Neural cell (in vitro differentiated cells): ENCODE measurements around the gene MARS1. TPM values are rescaled to one million over a fixed set of nuclear protein-coding genes. Genes with fewer than 3 reads are reported as not detected.

Experiments
- H2AFZ ChIP-seq: fragments of 200-600, 300-800 bp; sonication (generic), shearing (Covaris generic); 2 replicates; pipeline ENCODE4 v1.6.0; 2014; ENCODE audit warnings: low read depth, mild to moderate bottlenecking, antibody characterized with exemption, low read length, moderate library complexity
- H3F3A ChIP-seq: fragments of 200-600 bp; shearing (Covaris generic); 2 replicates; pipeline ENCODE4 v1.6.1; 2016; ENCODE audit warnings: mild to moderate bottlenecking, moderate library complexity, mixed read lengths, antibody characterized with exemption, low read length; ENCODE audit not compliant: insufficient read depth, poor library complexity, severe bottlenecking
- H3K27ac ChIP-seq: fragments of 200-600, 300-800 bp; sonication (generic), shearing (Covaris generic); 2 replicates; pipeline ENCODE4 v1.5.1; 2014; ENCODE audit warnings: mild to moderate bottlenecking, low read length, moderate library complexity
- H3K27me3 ChIP-seq: fragments of 300-800, 200-600 bp; sonication (generic), shearing (Covaris generic); 2 replicates; pipeline ENCODE4 v1.6.0; 2014; ENCODE audit warnings: mild to moderate bottlenecking, low read depth, low read length, moderate library complexity; ENCODE audit not compliant: insufficient read depth
- H3K36me3 ChIP-seq: fragments of 300-800, 200-600 bp; sonication (generic), shearing (Covaris generic); 2 replicates; pipeline ENCODE4 v1.5.1; 2014; ENCODE audit warnings: mild to moderate bottlenecking, antibody characterized with exemption, low read length, moderate library complexity; ENCODE audit not compliant: insufficient read depth
- H3K4me2 ChIP-seq: fragments of 300-800, 200-600 bp; sonication (generic), shearing (Covaris generic); 2 replicates; pipeline ENCODE4 v1.6.0; 2014; ENCODE audit warnings: mild to moderate bottlenecking, low read length
- H3K4me3 ChIP-seq: fragments of 300-800, 200-600 bp; sonication (generic), shearing (Covaris generic); 2 replicates; pipeline ENCODE4 v1.5.1; 2014; ENCODE audit warnings: mild to moderate bottlenecking, low read length, moderate library complexity
- H3K79me2 ChIP-seq: fragments of 200-600 bp; shearing (Covaris generic); replicated peaks from 2 replicates; pipeline ENCODE4 v1.6.0; 2014; ENCODE audit warnings: mild to moderate bottlenecking, low read length, moderate library complexity; ENCODE audit not compliant: insufficient read depth
- H3K9ac ChIP-seq: fragments of 300-800, 200-600 bp; sonication (generic), shearing (Covaris generic); 2 replicates; pipeline ENCODE4 v1.6.1; 2016; ENCODE audit warnings: mild to moderate bottlenecking, low read length, mixed read lengths
- H3K9me2 ChIP-seq: fragments of 200-600 bp; shearing (Covaris generic); 2 replicates; pipeline ENCODE4 v1.6.1; 2016; ENCODE audit warnings: mild to moderate bottlenecking, low read length, mixed read lengths; ENCODE audit not compliant: insufficient read depth
- H3K9me3 ChIP-seq: fragments of 200-600, 300-800 bp; sonication (generic), shearing (Covaris generic); 2 replicates; pipeline ENCODE4 v1.6.1; 2016; ENCODE audit warnings: mild to moderate bottlenecking, mixed run types, low read length, moderate library complexity, mixed read lengths
- H4K20me1 ChIP-seq: fragments of 200-600 bp; shearing (Covaris generic); 2 replicates; pipeline ENCODE4 v1.6.1; 2016; ENCODE audit warnings: mild to moderate bottlenecking, mixed run types; ENCODE audit not compliant: insufficient read depth
- EP300 ChIP-seq: fragments of 450-650 bp; conservative IDR thresholded peaks from 2 replicates; pipeline ENCODE4 v1.6.1; 2014; ENCODE audit warnings: antibody characterized with exemption, mild to moderate bottlenecking, moderate library complexity; ENCODE audit not compliant: poor library complexity, severe bottlenecking
- EZH2 ChIP-seq: fragments of 200-600, 300-800 bp; shearing (Covaris generic), sonication (generic); IDR thresholded peaks from 2 replicates; pipeline ENCODE4 v1.6.1; 2014; ENCODE audit warnings: antibody characterized with exemption, low read length, borderline replicate concordance, mild to moderate bottlenecking; ENCODE audit not compliant: insufficient read depth, poor library complexity, severe bottlenecking
- MXI1 ChIP-seq: fragments of 450-650 bp; conservative IDR thresholded peaks from 2 replicates; pipeline ENCODE4 v1.6.1; 2014; ENCODE audit warnings: antibody characterized with exemption, mild to moderate bottlenecking; ENCODE audit not compliant: poor library complexity, severe bottlenecking
- POLR2AphosphoS5 ChIP-seq: IDR thresholded peaks from 2 replicates; pipeline ENCODE4 v1.6.1; 2012
- RAD21 ChIP-seq: fragments of 450-650 bp; conservative IDR thresholded peaks from 2 replicates; pipeline ENCODE4 v1.6.1; 2014; ENCODE audit warnings: antibody characterized with exemption, mild to moderate bottlenecking, moderate library complexity
- SMC3 ChIP-seq: fragments of 450-650 bp; conservative IDR thresholded peaks from 2 replicates; pipeline ENCODE4 v1.6.1; 2014; ENCODE audit warnings: antibody characterized with exemption, mild to moderate bottlenecking, moderate library complexity; ENCODE audit not compliant: poor library complexity
- TAF1 ChIP-seq: IDR thresholded peaks from 2 replicates; pipeline ENCODE4 v1.6.1; 2012; ENCODE audit warnings: low read depth
- polyA plus RNA-seq: library from polyadenylated mRNA; depleted of rRNA; stranded (reverse); fragments of >200 nt; gene quantifications from 2 replicates; pipeline ENCODE4 v1.2.3, GENCODE V29; 2014
- TF ChIP-seq, protein P1 (sequence below): fragments of 450-650 bp; IDR thresholded peaks from 2 replicates; pipeline ENCODE4 v1.5.1; 2014; ENCODE audit warnings: antibody characterized with exemption, mild to moderate bottlenecking, moderate library complexity; ENCODE audit not compliant: poor library complexity, severe bottlenecking
- TF ChIP-seq, protein P2 (sequence below): IDR thresholded peaks from 2 replicates; pipeline ENCODE4 v1.6.1; 2012; ENCODE audit warnings: borderline replicate concordance

The MARS1 gene
- polyA plus RNA-seq, 1 donor from 2014 or later = 321 TPM

- Histone ChIP-seq H3K9me3 (no peaks in the 10 kb centered on the region), H3F3A (no peaks in the 10 kb centered on the region), H3K9ac (no peak overlapping the region), H3K4me2 (no peak overlapping the region), H3K79me2 (no peaks in the 10 kb centered on the region), H3K27me3 (no peaks in the 10 kb centered on the region), H3K9me2 (no peaks in the 10 kb centered on the region), H3K4me3 (no peak overlapping the region), H2AFZ (no peak overlapping the region), H4K20me1 (no peaks in the 10 kb centered on the region), H3K27ac (no peak overlapping the region), H3K36me3 (no peaks in the 10 kb centered on the region)
- TF ChIP-seq POLR2AphosphoS5 = no peak
- no peak for TF ChIP-seq SMC3
- no peak for TF ChIP-seq EZH2
Measured at GRCh38 chr12:57533108-57533507, 45.2 kb downstream of the MARS1 start.

DNA sequence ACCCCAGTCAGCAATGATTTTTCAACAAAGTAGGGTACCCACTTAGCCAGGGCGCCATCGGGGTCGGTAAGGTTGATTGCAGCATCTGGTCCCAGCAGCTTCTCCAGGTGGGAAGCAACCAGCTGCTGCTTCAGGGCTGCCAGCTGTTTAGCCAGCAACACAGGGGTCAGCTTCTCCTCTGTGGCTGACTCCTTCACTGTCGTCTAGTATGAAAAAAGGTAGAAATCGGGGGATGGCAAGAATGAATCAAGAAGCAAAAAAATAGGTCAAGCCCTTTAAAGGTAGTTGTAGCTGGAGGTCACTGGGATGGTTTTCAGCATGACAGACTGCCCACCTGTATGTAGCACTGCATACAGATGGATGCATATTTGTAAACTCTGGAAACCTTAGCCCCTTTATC, 46.4 kb downstream of the MARS1 start:
- H3K79me2 ChIP-seq = no peaks in the 10 kb centered on the region

DNA sequence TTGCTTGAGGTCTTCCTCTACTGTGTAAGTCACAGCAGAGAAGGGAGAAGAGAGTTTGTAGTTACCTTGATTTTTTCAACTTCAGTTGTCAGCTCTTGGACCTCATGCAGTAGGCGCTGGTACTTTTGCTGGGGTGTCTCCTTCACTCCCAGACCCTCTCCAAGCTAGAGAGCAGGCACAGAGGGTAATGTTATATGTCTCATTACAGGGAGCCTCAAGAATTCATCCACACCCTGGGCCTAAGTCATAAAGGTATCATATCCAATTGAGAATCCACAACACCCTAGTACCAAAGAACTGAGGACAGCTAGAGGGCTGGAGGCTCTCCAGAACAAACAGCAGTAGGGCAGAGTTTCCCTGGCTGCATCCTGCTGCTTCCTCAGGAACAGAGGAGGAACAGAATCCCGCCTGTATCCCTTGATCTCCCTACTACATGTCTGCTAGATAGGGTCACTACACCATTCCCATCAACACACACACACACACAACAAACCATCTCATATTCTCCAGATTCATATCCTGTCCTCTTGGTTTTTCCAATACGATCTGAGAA, 47.2 kb downstream of the MARS1 start:
- H3F3A ChIP-seq = no peaks in the 10 kb centered on the region
- H3K79me2 ChIP-seq = no peaks in the 10 kb centered on the region
- no peak overlapping the region for H3K4me2 ChIP-seq
- H4K20me1 ChIP-seq = no peaks in the 10 kb centered on the region
- H3K36me3 ChIP-seq = no peaks in the 10 kb centered on the region
- H3K27ac ChIP-seq = no peak overlapping the region
- H3K4me3 ChIP-seq = no peak overlapping the region
- no peaks in the 10 kb centered on the region for H3K27me3 ChIP-seq
- no peaks in the 10 kb centered on the region for H3K9me3 ChIP-seq
- H3K9ac ChIP-seq = no peak overlapping the region
- H3K9me2 ChIP-seq = no peaks in the 10 kb centered on the region
- H2AFZ ChIP-seq = no peak overlapping the region
- TF ChIP-seq EP300 (no peak), EZH2 (no peak), SMC3 (no peak), TAF1 (no peak), POLR2AphosphoS5 (no peak), MXI1 (no peak), RAD21 (no peak)
- TF ChIP-seq, protein P1, sequence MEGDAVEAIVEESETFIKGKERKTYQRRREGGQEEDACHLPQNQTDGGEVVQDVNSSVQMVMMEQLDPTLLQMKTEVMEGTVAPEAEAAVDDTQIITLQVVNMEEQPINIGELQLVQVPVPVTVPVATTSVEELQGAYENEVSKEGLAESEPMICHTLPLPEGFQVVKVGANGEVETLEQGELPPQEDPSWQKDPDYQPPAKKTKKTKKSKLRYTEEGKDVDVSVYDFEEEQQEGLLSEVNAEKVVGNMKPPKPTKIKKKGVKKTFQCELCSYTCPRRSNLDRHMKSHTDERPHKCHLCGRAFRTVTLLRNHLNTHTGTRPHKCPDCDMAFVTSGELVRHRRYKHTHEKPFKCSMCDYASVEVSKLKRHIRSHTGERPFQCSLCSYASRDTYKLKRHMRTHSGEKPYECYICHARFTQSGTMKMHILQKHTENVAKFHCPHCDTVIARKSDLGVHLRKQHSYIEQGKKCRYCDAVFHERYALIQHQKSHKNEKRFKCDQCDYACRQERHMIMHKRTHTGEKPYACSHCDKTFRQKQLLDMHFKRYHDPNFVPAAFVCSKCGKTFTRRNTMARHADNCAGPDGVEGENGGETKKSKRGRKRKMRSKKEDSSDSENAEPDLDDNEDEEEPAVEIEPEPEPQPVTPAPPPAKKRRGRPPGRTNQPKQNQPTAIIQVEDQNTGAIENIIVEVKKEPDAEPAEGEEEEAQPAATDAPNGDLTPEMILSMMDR = no peak
- TF ChIP-seq, protein P2, sequence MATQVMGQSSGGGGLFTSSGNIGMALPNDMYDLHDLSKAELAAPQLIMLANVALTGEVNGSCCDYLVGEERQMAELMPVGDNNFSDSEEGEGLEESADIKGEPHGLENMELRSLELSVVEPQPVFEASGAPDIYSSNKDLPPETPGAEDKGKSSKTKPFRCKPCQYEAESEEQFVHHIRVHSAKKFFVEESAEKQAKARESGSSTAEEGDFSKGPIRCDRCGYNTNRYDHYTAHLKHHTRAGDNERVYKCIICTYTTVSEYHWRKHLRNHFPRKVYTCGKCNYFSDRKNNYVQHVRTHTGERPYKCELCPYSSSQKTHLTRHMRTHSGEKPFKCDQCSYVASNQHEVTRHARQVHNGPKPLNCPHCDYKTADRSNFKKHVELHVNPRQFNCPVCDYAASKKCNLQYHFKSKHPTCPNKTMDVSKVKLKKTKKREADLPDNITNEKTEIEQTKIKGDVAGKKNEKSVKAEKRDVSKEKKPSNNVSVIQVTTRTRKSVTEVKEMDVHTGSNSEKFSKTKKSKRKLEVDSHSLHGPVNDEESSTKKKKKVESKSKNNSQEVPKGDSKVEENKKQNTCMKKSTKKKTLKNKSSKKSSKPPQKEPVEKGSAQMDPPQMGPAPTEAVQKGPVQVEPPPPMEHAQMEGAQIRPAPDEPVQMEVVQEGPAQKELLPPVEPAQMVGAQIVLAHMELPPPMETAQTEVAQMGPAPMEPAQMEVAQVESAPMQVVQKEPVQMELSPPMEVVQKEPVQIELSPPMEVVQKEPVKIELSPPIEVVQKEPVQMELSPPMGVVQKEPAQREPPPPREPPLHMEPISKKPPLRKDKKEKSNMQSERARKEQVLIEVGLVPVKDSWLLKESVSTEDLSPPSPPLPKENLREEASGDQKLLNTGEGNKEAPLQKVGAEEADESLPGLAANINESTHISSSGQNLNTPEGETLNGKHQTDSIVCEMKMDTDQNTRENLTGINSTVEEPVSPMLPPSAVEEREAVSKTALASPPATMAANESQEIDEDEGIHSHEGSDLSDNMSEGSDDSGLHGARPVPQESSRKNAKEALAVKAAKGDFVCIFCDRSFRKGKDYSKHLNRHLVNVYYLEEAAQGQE = no peak

More for the DNA sequence above, 46.4 kb downstream of the MARS1 start:
- H4K20me1 ChIP-seq = no peaks in the 10 kb centered on the region
- H3K9ac ChIP-seq = no peak overlapping the region
- H3K36me3 ChIP-seq = no peaks in the 10 kb centered on the region
- H3K9me2 ChIP-seq = no peaks in the 10 kb centered on the region
- H3K4me3 ChIP-seq = no peak overlapping the region
- H3F3A ChIP-seq = no peaks in the 10 kb centered on the region
- TF ChIP-seq EP300 = no peak
- TF ChIP-seq SMC3 = no peak
- TF ChIP-seq RAD21 = no peak
- no peak for TF ChIP-seq MXI1
- TF ChIP-seq EZH2 = no peak
- H2AFZ ChIP-seq = no peak overlapping the region
- H3K4me2 ChIP-seq = no peak overlapping the region
- H3K27ac ChIP-seq = no peak overlapping the region
- H3K9me3 ChIP-seq = no peaks in the 10 kb centered on the region
- H3K27me3 ChIP-seq = no peaks in the 10 kb centered on the region
